K562 (cell line): ENCODE data around the gene DNAJB6. TPM values are rescaled to one million over a fixed set of nuclear protein-coding genes. Genes with fewer than 3 reads are reported as not detected.

Experiments used
- ATAC-seq: fragments of 200-7000 bp; cut with Tn5 transposase; 3 replicates; pipeline ENCODE4 v1.9.1; 2020; ENCODE audit warnings: moderate library complexity
- BruUV-seq: library from RNA; stranded (reverse); fragments of 400-500 nt; replicated peaks from 2 replicates; lab custom pipeline; 2021; lab: Mats Ljungman, UMichigan
- CTCF ChIA-PET: fragments of 300-600 bp; formaldehyde crosslinking; extraction: SDS; loops from one replicate; lab custom pipeline; 2021; ENCODE audit warnings: low intra/inter-chr PET ratio; lab: Yijun Ruan, JAX
- POLR2A ChIA-PET: fragments of 300-600, 350-650 bp; sonication (Branson Sonifier 250); formaldehyde crosslinking; extraction: SDS; loops from one replicate; lab custom pipeline; 2021; ENCODE audit warnings: antibody characterized with exemption, inconsistent platforms; lab: Yijun Ruan, JAX
- DNase-seq, 4 experiments: peaks; one replicate each; pipeline versions ENCODE4 v3.0.0 to v3.0.0-alpha.2; 2011 to 2018; ENCODE audit warnings: low spot score in 3 of 4, mixed read lengths in 3 of 4; ENCODE audit errors: extremely low read depth in 1 of 4
- FAIRE-seq: peaks from 2 replicates; lab custom pipeline; 2011; peaks lifted over from hg19 to GRCh38; lab: Jason Lieb, UNC
- H2AFZ ChIP-seq: 2 replicates; pipeline ENCODE4 v1.6.0; 2011; ENCODE audit warnings: low read depth, low read length, control low read depth, inconsistent platforms
- H3K27ac ChIP-seq: fragments of 200-600 bp; 3 replicates; pipeline ENCODE4 v1.8.0; 2011; ENCODE audit warnings: low read depth, mild to moderate bottlenecking, control low read depth, inconsistent platforms, low read length, moderate library complexity, mixed read lengths; ENCODE audit errors: extremely low read depth
- H3K27me3 ChIP-seq, 2 experiments: fragments of 300-600 bp in 1 of 2; 2 replicates in 1 of 2; 3 replicates in 1 of 2; pipeline versions ENCODE4 v1.6.0 to v1.8.0; 2011; ENCODE audit warnings: inconsistent platforms in 2 of 2, low read length in 2 of 2, mild to moderate bottlenecking in 1 of 2, mixed read lengths in 1 of 2, moderate library complexity in 1 of 2; ENCODE audit not compliant: control insufficient read depth in 2 of 2, insufficient read depth in 2 of 2
- H3K36me3 ChIP-seq: fragments of 300-600 bp; 3 replicates; pipeline ENCODE4 v1.8.0; 2011; ENCODE audit warnings: mild to moderate bottlenecking, low read length, inconsistent platforms; ENCODE audit not compliant: control insufficient read depth, insufficient read depth
- H3K4me1 ChIP-seq, 2 experiments: fragments of 200-600 bp in 1 of 2; replicated peaks in 1 of 2; 2 replicates in 1 of 2; 3 replicates in 1 of 2; pipeline versions ENCODE4 v1.5.1 to v1.8.0; 2011; ENCODE audit warnings: inconsistent platforms in 2 of 2, low read length in 2 of 2, mild to moderate bottlenecking in 1 of 2, mixed read lengths in 1 of 2, moderate library complexity in 1 of 2; ENCODE audit not compliant: control insufficient read depth in 2 of 2, insufficient read depth in 2 of 2
- H3K4me2 ChIP-seq: 2 replicates; pipeline ENCODE4 v1.6.1; 2011; ENCODE audit warnings: low read length, control low read depth, inconsistent platforms, mixed read lengths; ENCODE audit not compliant: insufficient read depth
- H3K4me3 ChIP-seq: fragments of 200-600 bp; sonication (generic), shearing (Covaris generic); 2 replicates; pipeline ENCODE4 v1.5.1; 2016; ENCODE audit warnings: control low read depth, inconsistent platforms
- H3K79me2 ChIP-seq: fragments of 200-600 bp; 3 replicates; pipeline ENCODE4 v1.8.0; 2011; ENCODE audit warnings: low read length, inconsistent platforms; ENCODE audit not compliant: control insufficient read depth, insufficient read depth
- H3K9ac ChIP-seq, 2 experiments: 2 replicates each; pipeline versions ENCODE4 v1.6.0 to v1.6.1; 2011; ENCODE audit warnings: low read depth in 2 of 2, low read length in 2 of 2, control low read depth in 1 of 2, inconsistent platforms in 1 of 2, mild to moderate bottlenecking in 1 of 2, mixed read lengths in 1 of 2; ENCODE audit not compliant: insufficient read depth in 1 of 2
- H3K9me1 ChIP-seq: one replicate; pipeline ENCODE4 v1.6.0; 2011; ENCODE audit warnings: inconsistent platforms, mild to moderate bottlenecking, low read length, moderate library complexity; ENCODE audit not compliant: control insufficient read depth, insufficient read depth
- H3K9me3 ChIP-seq: replicated peaks from 2 replicates; pipeline ENCODE4 v1.5.1; 2011; ENCODE audit warnings: low read depth, low read length, inconsistent platforms; ENCODE audit not compliant: control insufficient read depth, insufficient read depth
- H4K20me1 ChIP-seq: replicated peaks from 2 replicates; pipeline ENCODE4 v1.6.1; 2011; ENCODE audit warnings: low read length, inconsistent platforms, mixed read lengths; ENCODE audit not compliant: control insufficient read depth, insufficient read depth
- CCNT2 ChIP-seq: IDR thresholded peaks from 2 replicates; pipeline ENCODE4 v1.6.1; 2011; ENCODE audit warnings: borderline replicate concordance, low read depth, mild to moderate bottlenecking, moderate library complexity, mixed read lengths, low read length; ENCODE audit not compliant: insufficient read length; ENCODE audit errors: extremely low read depth
- CTBP1 ChIP-seq: fragments of 450-650 bp; IDR thresholded peaks from 2 replicates; pipeline ENCODE4 v1.6.1; 2016; ENCODE audit warnings: borderline replicate concordance
- FOXJ2 ChIP-seq: fragments of 200-800 bp; sonication (Bioruptor generic); IDR thresholded peaks from 2 replicates; pipeline ENCODE4 v1.6.1; 2016; ENCODE audit warnings: missing genetic modification characterization, missing compliant biosample characterization
- HNRNPLL ChIP-seq: fragments of 200-400 bp; formaldehyde crosslinking; IDR thresholded peaks from 2 replicates; pipeline ENCODE4 v1.6.1; 2017; ENCODE audit warnings: low read length, low read depth, mild to moderate bottlenecking; ENCODE audit not compliant: poor library complexity, severe bottlenecking
- PYGO2 ChIP-seq: fragments of 450-650 bp; IDR thresholded peaks from 2 replicates; pipeline ENCODE4 v1.6.1; 2016; ENCODE audit warnings: mild to moderate bottlenecking, missing genetic modification characterization, moderate library complexity, missing compliant biosample characterization
- SRSF3 ChIP-seq: fragments of 200-400 bp; formaldehyde crosslinking; IDR thresholded peaks from 2 replicates; pipeline ENCODE4 v1.6.1; 2016; ENCODE audit warnings: mild to moderate bottlenecking, low read length, moderate library complexity; ENCODE audit not compliant: insufficient read depth
- WGBS: fragments of 100-300 bp; shearing (Covaris generic); methylation state at CpG from one replicate; pipeline ENCODE4 v1.1.6; 2016; ENCODE audit warnings: low coverage, mixed read lengths; ENCODE audit not compliant: insufficient coverage; ENCODE audit errors: missing lambda C conversion rate; 5-methylcytosine and 5-hydroxymethylcytosine counted together
- in situ Hi-C: fragments of 300-500 bp; cut with MboI; formaldehyde crosslinking; loops from 4 replicates; pipeline ENCODE4 v1.15.0; 2018; ENCODE audit warnings: inconsistent platforms, mixed read lengths
- intact Hi-C: fragments of 100-400 bp; cut with micrococcal nuclease; formaldehyde crosslinking; loops from 2 replicates; pipeline ENCODE4 v1.14.2; 2022
- polyA plus RNA-seq, 8 experiments: library from polyadenylated mRNA; depleted of rRNA in 4 of 8; stranded (reverse) in 5 of 8; unstranded in 3 of 8; fragments of >200 nt; fragmentation: Nextera tagmentation in 2 of 8; fragmentation: Illumina TruSeq in 1 of 8; extraction: Ambion mirVana in 2 of 8; extraction: Trizol in 1 of 8; gene quantifications; 2 replicates each; pipeline versions ENCODE4 v1.2.1 to v1.2.3, GENCODE V29; 2011 to 2014; ENCODE audit warnings: inconsistent platforms in 1 of 8, missing spikeins in 1 of 8
- total RNA-seq, 7 experiments: library from RNA; depleted of rRNA in 6 of 7; stranded (reverse); fragments of >200 nt in 6 of 7; fragmentation: Illumina TruSeq in 2 of 7; extraction: Trizol in 2 of 7; gene quantifications; 2 replicates each; pipeline versions ENCODE4 v1.2.1 to v1.2.3, GENCODE V29; 2011 to 2021; ENCODE audit warnings: low replicate concordance in 1 of 7
- TF ChIP-seq, protein P1 (sequence below): fragments of 450-650 bp; formaldehyde crosslinking; IDR thresholded peaks from 2 replicates; pipeline ENCODE4 v1.4.0; 2020; ENCODE audit warnings: mild to moderate bottlenecking

Gene DNAJB6
- total and polyA plus RNA-seq, 9 of the 15 experiments (the other 6 are each of a cell fraction or from before 2014, with no cell fraction given), result 84.5 to 158 (median 135) TPM

DNA sequence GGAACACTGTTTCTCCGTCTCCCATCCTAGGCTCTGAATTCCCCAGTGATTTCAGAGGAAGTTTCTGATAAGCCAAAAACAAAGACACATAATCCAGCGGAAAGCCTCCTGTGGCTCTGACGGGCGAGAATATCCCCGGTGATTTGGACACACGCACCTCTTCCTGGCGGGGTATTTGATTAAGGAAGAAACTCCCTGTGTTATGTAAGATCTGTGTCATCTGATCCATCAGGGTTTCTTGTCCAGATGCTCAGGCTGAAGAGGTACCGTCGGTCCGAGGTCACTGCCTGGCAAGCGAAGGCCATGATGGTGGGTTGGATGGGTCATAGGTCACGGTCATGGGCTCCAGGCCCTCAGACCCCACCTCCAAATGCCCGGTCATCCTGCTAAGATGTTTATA lies 39.6 kb upstream of the DNAJB6 start:
- 48% methylated on average over 13 of the region's 13 CpGs for WGBS
- in situ Hi-C loops, result no loop called here
- peaks cover 30 to 32% of the 10 kb centered on the region in 2 experiments for H3K27me3 ChIP-seq
- no peak overlapping the region for H2AFZ ChIP-seq
- no peaks in the 10 kb centered on the region for H3K79me2 ChIP-seq
- peaks cover 13 to 38% of the 10 kb centered on the region in 2 experiments; a peak in 4 of 5 replicates for H3K4me1 ChIP-seq
- no peak overlapping the region for H3K4me2 ChIP-seq
- intact Hi-C loops, result loop anchor here (5.0 kb wide), 2 partner anchors 45 to 100 kb away; no protein-coding TSS in a partner anchor
- ChIA-PET POLR2A (interaction anchor here (0.6 kb wide), 1 partner anchor 104 kb away, joined by 3 read pairs; no protein-coding TSS in a partner anchor), CTCF (no interaction called here)
- no TSS peak for BruUV-seq
- TF ChIP-seq, protein P1, sequence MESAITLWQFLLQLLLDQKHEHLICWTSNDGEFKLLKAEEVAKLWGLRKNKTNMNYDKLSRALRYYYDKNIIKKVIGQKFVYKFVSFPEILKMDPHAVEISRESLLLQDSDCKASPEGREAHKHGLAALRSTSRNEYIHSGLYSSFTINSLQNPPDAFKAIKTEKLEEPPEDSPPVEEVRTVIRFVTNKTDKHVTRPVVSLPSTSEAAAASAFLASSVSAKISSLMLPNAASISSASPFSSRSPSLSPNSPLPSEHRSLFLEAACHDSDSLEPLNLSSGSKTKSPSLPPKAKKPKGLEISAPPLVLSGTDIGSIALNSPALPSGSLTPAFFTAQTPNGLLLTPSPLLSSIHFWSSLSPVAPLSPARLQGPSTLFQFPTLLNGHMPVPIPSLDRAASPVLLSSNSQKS (CRISPR knock-in tag), result no peak
- TF ChIP-seq HNRNPLL, result no peak
- TF ChIP-seq CTBP1, result no peak
- no peak for TF ChIP-seq FOXJ2 (tag)
- no peak for TF ChIP-seq PYGO2
- no peak for TF ChIP-seq CCNT2
- no peak for TF ChIP-seq SRSF3
- DNase-seq (no peak), ATAC-seq (no peak), FAIRE-seq (no peak)
- no peak overlapping the region for H3K27ac ChIP-seq
- no peaks in the 10 kb centered on the region for H3K9me3 ChIP-seq
- peaks cover 8% of the 10 kb centered on the region for H3K9me1 ChIP-seq
- H3K36me3 ChIP-seq, result no peaks in the 10 kb centered on the region
- H3K4me3 ChIP-seq, result no peak overlapping the region
- H3K9ac ChIP-seq, result no peak overlapping the region
- H4K20me1 ChIP-seq, result peaks cover 1% of the 10 kb centered on the region; the same call in 1 of the 2 replicates
